H1 (cell line): Measurements from ENCODE around the gene LMAN2. TPM values are rescaled to one million over a fixed set of nuclear protein-coding genes. Genes with fewer than 3 reads are reported as not detected.

Source experiments
- CTCF ChIA-PET: fragments of 300-600 bp; sonication (Branson Sonifier 250); formaldehyde crosslinking; loops from one replicate; lab custom pipeline; 2021; ENCODE audit not compliant: partially characterized antibody; lab: Charles Lee
- POLR2A ChIA-PET: fragments of 300-600 bp; sonication (Branson Sonifier 250); formaldehyde crosslinking; loops from one replicate; lab custom pipeline; 2021; ENCODE audit warnings: inconsistent platforms; ENCODE audit not compliant: partially characterized antibody; lab: Charles Lee
- DNase-seq, 2 experiments: peaks; one replicate each; pipeline versions ENCODE4 v3.0.0 to v3.0.0-alpha.2; 2010 to 2022; ENCODE audit warnings: low spot score in 2 of 2, low read depth in 1 of 2, mixed read lengths in 1 of 2
- FAIRE-seq: peaks from 2 replicates; lab custom pipeline; 2011; peaks lifted over from hg19 to GRCh38; lab: Jason Lieb, UNC
- H2AFZ ChIP-seq: 2 replicates; pipeline ENCODE4 v1.8.1; 2012; ENCODE audit warnings: low read length, inconsistent platforms
- H2AK5ac ChIP-seq: 2 replicates; pipeline ENCODE4 v1.6.1; 2013; ENCODE audit warnings: low read depth, low read length
- H2BK120ac ChIP-seq: replicated peaks from 2 replicates; pipeline ENCODE3; 2013; ENCODE audit warnings: low read depth, low read length, inconsistent platforms
- H2BK12ac ChIP-seq: 2 replicates; pipeline ENCODE4 v1.6.1; 2013; ENCODE audit warnings: low read depth, low read length
- H2BK15ac ChIP-seq: 2 replicates; pipeline ENCODE4 v1.6.1; 2013; ENCODE audit warnings: low read length
- H2BK20ac ChIP-seq: 2 replicates; pipeline ENCODE4 v1.6.1; 2013; ENCODE audit warnings: low read length
- H2BK5ac ChIP-seq: 2 replicates; pipeline ENCODE4 v1.6.1; 2013; ENCODE audit warnings: low read depth, low read length
- H3K14ac ChIP-seq: 2 replicates; pipeline ENCODE4 v1.6.1; 2013; ENCODE audit warnings: inconsistent platforms; ENCODE audit not compliant: insufficient read length
- H3K18ac ChIP-seq: 2 replicates; pipeline ENCODE4 v1.6.1; 2013; ENCODE audit warnings: low read length; ENCODE audit errors: extremely low read depth
- H3K23ac ChIP-seq: 2 replicates; pipeline ENCODE4 v1.6.1; 2013; ENCODE audit warnings: inconsistent platforms; ENCODE audit not compliant: insufficient read length
- H3K23me2 ChIP-seq: 2 replicates; pipeline ENCODE4 v1.6.1; 2013; ENCODE audit warnings: low read depth, low read length
- H3K27ac ChIP-seq: 2 replicates; pipeline ENCODE4 v1.6.1; 2011; ENCODE audit warnings: low read depth, low read length, inconsistent platforms
- H3K27me3 ChIP-seq, 4 experiments: replicated peaks in 1 of 4; 1 replicate in 1 of 4; 2 replicates in 3 of 4; pipeline versions ENCODE4 v1.6.1 to v1.8.1; 2011 to 2013; ENCODE audit warnings: low read length in 3 of 4, mild to moderate bottlenecking in 3 of 4, inconsistent platforms in 2 of 4, mixed read lengths in 2 of 4, moderate library complexity in 1 of 4; ENCODE audit not compliant: control insufficient read depth in 3 of 4, insufficient read depth in 3 of 4; ENCODE audit errors: extremely low read depth in 1 of 4
- H3K36me3 ChIP-seq, 4 experiments: 2 replicates each; pipeline versions ENCODE4 v1.6.1 to v1.8.1; 2011 to 2013; ENCODE audit warnings: mild to moderate bottlenecking in 4 of 4, low read length in 3 of 4, moderate library complexity in 2 of 4, control low read depth in 1 of 4, inconsistent platforms in 1 of 4; ENCODE audit not compliant: insufficient read depth in 4 of 4, control insufficient read depth in 2 of 4
- H3K4ac ChIP-seq: replicated peaks from 2 replicates; pipeline ENCODE3; 2013; ENCODE audit warnings: low read length, low read depth, mixed read lengths, inconsistent platforms; ENCODE audit not compliant: insufficient read length
- H3K4me1 ChIP-seq, 4 experiments: replicated peaks in 1 of 4; 1 replicate in 1 of 4; 2 replicates in 3 of 4; pipeline versions ENCODE4 v1.6.1 to v1.8.1; 2011 to 2013; ENCODE audit warnings: low read length in 3 of 4, inconsistent platforms in 2 of 4, mixed read lengths in 1 of 4; ENCODE audit not compliant: insufficient read depth in 4 of 4, control insufficient read depth in 3 of 4
- H3K4me2 ChIP-seq, 2 experiments: 2 replicates each; pipeline versions ENCODE4 v1.6.1 to v1.8.1; 2011 to 2013; ENCODE audit warnings: low read depth in 2 of 2, low read length in 2 of 2, control low read depth in 1 of 2, inconsistent platforms in 1 of 2, mild to moderate bottlenecking in 1 of 2; ENCODE audit not compliant: insufficient read depth in 1 of 2
- H3K4me3 ChIP-seq, 4 experiments: fragments of 200-600, 300-600 bp in 1 of 4; sonication (generic), shearing (Covaris generic), sonication (Bioruptor Twin) in 1 of 4; 2 replicates each; pipeline versions ENCODE4 v1.5.1 to v1.8.1; 2011 to 2016; ENCODE audit warnings: low read length in 4 of 4, low read depth in 3 of 4, control low read depth in 2 of 4, inconsistent platforms in 2 of 4, mild to moderate bottlenecking in 2 of 4, mixed read lengths in 1 of 4, moderate library complexity in 1 of 4; ENCODE audit not compliant: insufficient read depth in 2 of 4; ENCODE audit errors: extremely low read depth in 1 of 4
- H3K56ac ChIP-seq: replicated peaks from 2 replicates; pipeline ENCODE3; 2013; ENCODE audit warnings: low read depth, mild to moderate bottlenecking, mixed read lengths, low read length, inconsistent platforms; ENCODE audit not compliant: insufficient read length
- H3K79me1 ChIP-seq: 2 replicates; pipeline ENCODE4 v1.6.1; 2013; ENCODE audit warnings: low read depth, low read length, control low read depth
- H3K79me2 ChIP-seq, 2 experiments: 2 replicates each; pipeline versions ENCODE4 v1.6.1 to v1.8.1; 2012 to 2013; ENCODE audit warnings: low read length in 2 of 2, mild to moderate bottlenecking in 2 of 2, inconsistent platforms in 1 of 2; ENCODE audit not compliant: insufficient read depth in 2 of 2, control insufficient read depth in 1 of 2
- H3K9ac ChIP-seq, 4 experiments: replicated peaks in 1 of 4; 1 replicate in 1 of 4; 2 replicates in 3 of 4; pipeline versions ENCODE4 v1.6.1 to v1.8.1; 2011 to 2013; ENCODE audit warnings: low read depth in 3 of 4, low read length in 3 of 4, control low read depth in 2 of 4, mild to moderate bottlenecking in 2 of 4, moderate library complexity in 2 of 4, inconsistent platforms in 1 of 4; ENCODE audit errors: extremely low read depth in 1 of 4
- H3K9me3 ChIP-seq, 2 experiments: 2 replicates each; pipeline versions ENCODE4 v1.6.1 to v1.8.1; 2012 to 2013; ENCODE audit warnings: mild to moderate bottlenecking in 2 of 2, moderate library complexity in 2 of 2, control low read depth in 1 of 2, inconsistent platforms in 1 of 2, low read depth in 1 of 2, low read length in 1 of 2, mixed read lengths in 1 of 2; ENCODE audit not compliant: insufficient read depth in 2 of 2
- H4K20me1 ChIP-seq, 2 experiments: replicated peaks in 1 of 2; 2 replicates each; pipeline versions ENCODE3 to v1.8.1; 2011 to 2013; ENCODE audit warnings: inconsistent platforms in 2 of 2, low read length in 2 of 2, mild to moderate bottlenecking in 1 of 2; ENCODE audit not compliant: insufficient read depth in 2 of 2, control insufficient read depth in 1 of 2
- H4K5ac ChIP-seq: 2 replicates; pipeline ENCODE4 v1.6.1; 2013; ENCODE audit warnings: low read length, low read depth, mixed read lengths, inconsistent platforms; ENCODE audit not compliant: insufficient read length
- H4K8ac ChIP-seq: 2 replicates; pipeline ENCODE4 v1.8.0; 2013; ENCODE audit warnings: mild to moderate bottlenecking, moderate library complexity, low read length, inconsistent platforms; ENCODE audit not compliant: insufficient read depth; ENCODE audit errors: extremely low read depth
- H4K91ac ChIP-seq: replicated peaks from 2 replicates; pipeline ENCODE3; 2013; ENCODE audit warnings: low read length, mixed read lengths, inconsistent platforms; ENCODE audit not compliant: insufficient read length
- EP300 ChIP-seq, 2 experiments: IDR thresholded peaks; 1 replicate in 1 of 2; 2 replicates in 1 of 2; pipeline ENCODE4 v1.6.1; 2011 to 2012; ENCODE audit warnings: low read depth in 2 of 2, low read length in 2 of 2, mild to moderate bottlenecking in 2 of 2, borderline replicate concordance in 1 of 2, inconsistent platforms in 1 of 2, moderate library complexity in 1 of 2
- NANOG ChIP-seq: IDR thresholded peaks from 2 replicates; pipeline ENCODE4 v1.6.1; 2011; ENCODE audit warnings: low read length, low read depth, mild to moderate bottlenecking, inconsistent platforms; ENCODE audit not compliant: insufficient read depth, poor library complexity, severe bottlenecking
- NRF1 ChIP-seq: IDR thresholded peaks from 2 replicates; pipeline ENCODE4 v1.6.1; 2011; ENCODE audit warnings: mild to moderate bottlenecking, low read depth, low read length, improper control_type of control experiment
- POLR2A ChIP-seq, 2 experiments: IDR thresholded peaks; 1 replicate in 1 of 2; 2 replicates in 1 of 2; pipeline ENCODE4 v1.6.1; 2011; ENCODE audit warnings: low read depth in 2 of 2, low read length in 2 of 2, mild to moderate bottlenecking in 2 of 2; ENCODE audit errors: control extremely low read depth in 1 of 2
- POLR2AphosphoS5 ChIP-seq: IDR thresholded peaks from 2 replicates; pipeline ENCODE4 v1.6.1; 2011; ENCODE audit warnings: low read depth, low read length
- WGBS, 2 experiments: shearing (Covaris generic) in 1 of 2; methylation state at CpG; one replicate each; pipeline versions ENCODE4 v1.1.6 to v1.1.7; 2013 to 2015; ENCODE audit warnings: low lambda C conversion rate in 2 of 2, mixed read lengths in 2 of 2, inconsistent platforms in 1 of 2, low coverage in 1 of 2, missing lambda C conversion rate in 1 of 2; ENCODE audit not compliant: insufficient replicate concordance in 2 of 2, insufficient coverage in 1 of 2, insufficient read length in 1 of 2; ENCODE audit errors: extremely low coverage in 1 of 2, missing lambda C conversion rate in 1 of 2; 5-methylcytosine and 5-hydroxymethylcytosine counted together
- polyA plus RNA-seq, 7 experiments: library from polyadenylated mRNA; depleted of rRNA in 3 of 7; stranded (reverse) in 5 of 7; unstranded in 2 of 7; fragments of >200 nt in 5 of 7; fragments of 200-250 nt in 2 of 7; gene quantifications; 1 replicate in 5 of 7; 2 replicates in 1 of 7; 4 replicates in 1 of 7; pipeline versions ENCODE4 v1.2.1 to v1.2.3, GENCODE V29; 2011 to 2013; ENCODE audit warnings: missing spikeins in 2 of 7, mixed read lengths in 2 of 7
- total RNA-seq: library from RNA; stranded (reverse); fragmentation: NEBNext Ultra II Directional; extraction: Animal tissue kit (Norgen Biotek cat#: 25700); gene quantifications from 2 replicates; pipeline ENCODE4 v1.2.1, GENCODE V29; 2021
- TF ChIP-seq, protein P1 (sequence below), 3 experiments: IDR thresholded peaks; 1 replicate in 2 of 3; 2 replicates in 1 of 3; pipeline versions ENCODE4 v1.5.1 to v1.6.1; 2011; ENCODE audit warnings: low read length in 3 of 3, mild to moderate bottlenecking in 3 of 3, inconsistent platforms in 2 of 3, low read depth in 1 of 3, moderate library complexity in 1 of 3; ENCODE audit not compliant: insufficient read depth in 1 of 3; ENCODE audit errors: control extremely low read depth in 1 of 3

The LMAN2 gene
- total and polyA plus RNA-seq, 2 of the 8 experiments (the other 6 are each of a cell fraction or from before 2014, with no cell fraction given) = 116 to 225 TPM

DNA sequence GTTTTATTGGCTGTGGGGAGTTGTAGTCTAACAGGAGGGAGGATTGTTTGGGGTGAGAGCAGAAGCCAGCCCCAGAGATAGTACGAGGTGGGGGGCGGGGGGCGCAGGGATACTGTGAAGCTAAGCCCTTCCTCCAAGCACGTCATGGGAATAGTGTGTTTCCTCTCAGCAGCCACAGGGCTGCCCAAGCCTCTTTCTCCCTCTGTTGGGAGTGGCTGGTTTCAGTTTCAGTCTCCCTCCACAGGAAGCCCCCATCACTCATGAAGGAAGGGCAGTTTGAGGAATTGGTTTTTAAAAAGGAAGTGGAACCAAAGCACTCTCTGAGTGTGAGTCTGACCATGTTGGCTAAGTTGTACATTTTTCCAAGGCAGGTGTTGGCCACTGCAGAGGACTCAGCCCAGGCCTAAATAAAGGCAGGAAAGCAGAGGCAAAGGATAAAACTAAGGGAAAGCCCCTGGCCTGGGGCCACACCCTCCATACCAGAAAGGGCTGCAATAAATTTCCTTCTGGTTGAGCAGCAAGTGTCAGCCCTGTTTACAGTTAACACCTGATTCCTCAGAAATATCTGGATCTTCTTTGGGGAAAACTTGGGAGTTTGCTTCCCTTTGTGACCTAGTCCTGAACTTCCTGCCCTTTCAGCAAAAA is 51.1 kb downstream of the LMAN2 start:
- Histone ChIP-seq H4K5ac (no peak overlapping the region), H3K4me1 (peaks cover 3 to 20% (median 6%) of the 10 kb centered on the region in 4 experiments; a peak in 6 of 7 replicates), H3K56ac (no peak overlapping the region), H2AK5ac (no peak overlapping the region), H4K8ac (no peak overlapping the region), H3K36me3 (peaks cover under 1 to 24% (median 9%) of the 10 kb centered on the region in 4 experiments; a peak in 6 of 8 replicates), H2BK15ac (no peak overlapping the region), H2BK12ac (no peak overlapping the region), H3K23me2 (peaks cover 13% of the 10 kb centered on the region; the same call in 1 of the 2 replicates), H2BK5ac (no peak overlapping the region), H3K4me3 (no peak overlapping the region), H3K27ac (no peak overlapping the region; the same call in 1 of the 2 replicates), H3K4me2 (no peak overlapping the region), H3K18ac (no peak overlapping the region), H2BK20ac (no peak overlapping the region), H3K79me1 (peaks cover 14% of the 10 kb centered on the region), H3K14ac (no peak overlapping the region), H3K23ac (no peak overlapping the region), H3K9me3 (no peaks in the 10 kb centered on the region), H4K91ac (no peak overlapping the region), H3K79me2 (peaks cover 10 to 15% of the 10 kb centered on the region in 2 experiments), H4K20me1 (peaks cover 10 to 18% of the 10 kb centered on the region in 2 experiments), H3K27me3 (no peaks in the 10 kb centered on the region), H3K4ac (no peak overlapping the region), H2BK120ac (no peak overlapping the region), H3K9ac (no peak overlapping the region), H2AFZ (no peak overlapping the region)
- POLR2A ChIA-PET = interaction anchor here (1.2 to 12.1 kb wide), 5 partner anchors 12 to 196 kb away, joined by 3 to 111 read pairs (median 6); partner anchors contain the start of genes MXD3 and NSD1
- 65% methylated on average over 4 of the region's 4 CpGs; no CpG with 5 or more reads in 1 of the 2 experiments for WGBS, 2 experiments
- peak in 1 of 2 experiments; percentile 20; a peak in 1 of 3 replicates for TF ChIP-seq EP300 (IDR thresholded peaks at IDR 0.05; ENCODE audit: borderline replicate concordance in 1 of 2, low read depth in 2 of 2, low read length in 2 of 2)
- TF ChIP-seq POLR2A (IDR thresholded peaks at IDR 0.05; ENCODE audit: control extremely low read depth in 1 of 2, low read depth in 2 of 2, low read length in 2 of 2) = peak in 1 of 2 experiments; percentile 39; a peak in 2 of 3 replicates
- TF ChIP-seq, protein P1, sequence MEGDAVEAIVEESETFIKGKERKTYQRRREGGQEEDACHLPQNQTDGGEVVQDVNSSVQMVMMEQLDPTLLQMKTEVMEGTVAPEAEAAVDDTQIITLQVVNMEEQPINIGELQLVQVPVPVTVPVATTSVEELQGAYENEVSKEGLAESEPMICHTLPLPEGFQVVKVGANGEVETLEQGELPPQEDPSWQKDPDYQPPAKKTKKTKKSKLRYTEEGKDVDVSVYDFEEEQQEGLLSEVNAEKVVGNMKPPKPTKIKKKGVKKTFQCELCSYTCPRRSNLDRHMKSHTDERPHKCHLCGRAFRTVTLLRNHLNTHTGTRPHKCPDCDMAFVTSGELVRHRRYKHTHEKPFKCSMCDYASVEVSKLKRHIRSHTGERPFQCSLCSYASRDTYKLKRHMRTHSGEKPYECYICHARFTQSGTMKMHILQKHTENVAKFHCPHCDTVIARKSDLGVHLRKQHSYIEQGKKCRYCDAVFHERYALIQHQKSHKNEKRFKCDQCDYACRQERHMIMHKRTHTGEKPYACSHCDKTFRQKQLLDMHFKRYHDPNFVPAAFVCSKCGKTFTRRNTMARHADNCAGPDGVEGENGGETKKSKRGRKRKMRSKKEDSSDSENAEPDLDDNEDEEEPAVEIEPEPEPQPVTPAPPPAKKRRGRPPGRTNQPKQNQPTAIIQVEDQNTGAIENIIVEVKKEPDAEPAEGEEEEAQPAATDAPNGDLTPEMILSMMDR (IDR thresholded peaks at IDR 0.05; ENCODE audit: control extremely low read depth in 1 of 3, insufficient read depth in 1 of 3, low read depth in 1 of 3, low read length in 3 of 3) = peak in 1 of 3 experiments; percentile 31; a peak in 1 of 4 replicates
- TF ChIP-seq NANOG = no peak
- no peak for TF ChIP-seq NRF1
- TF ChIP-seq POLR2AphosphoS5 = peak; percentile 62; the same call in 1 of the 2 replicates
- CTCF ChIA-PET = interaction anchor here (1.1 to 6.5 kb wide), 8 partner anchors 9 to 188 kb away, joined by 3 to 37 read pairs (median 4); no protein-coding TSS in a partner anchor
- DNase-seq (no peak), FAIRE-seq (no peak)
